Measurements from ENCODE around the gene ZNF587B. TPM values are rescaled to one million over a fixed set of nuclear protein-coding genes. Genes with fewer than 3 reads are reported as not detected.

The ZNF587B gene
- total and polyA plus RNA-seq, 2 experiments from 2014 or later: 5.1 to 10.1 TPM

GRCh38 chr19:57813919-57814504 is 16.1 kb upstream of the ZNF587B start:
- Histone ChIP-seq H3K9me3 (ENCODE audit: low read depth) (no peaks in the 10 kb centered on the region), H3K4me2 (ENCODE audit: unreplicated experiment) (peak overlapping the region; percentile 87), H3K4me1 (ENCODE audit: insufficient read depth) (peaks cover 4% of the 10 kb centered on the region; the same call in 1 of the 2 replicates), H3K27ac (peak overlapping the region; percentile 47), H3K9me2 (ENCODE audit: insufficient read depth) (no peaks in the 10 kb centered on the region), H3K79me2 (ENCODE audit: insufficient read depth) (peaks cover 72% of the 10 kb centered on the region), H3K4me3 (peak overlapping the region; percentile 93), H3K36me3 (ENCODE audit: low read depth) (no peaks in the 10 kb centered on the region), H3K9ac (peak overlapping the region; percentile 91), H4K20me1 (ENCODE audit: insufficient read depth) (no peaks in the 10 kb centered on the region), H3K27me3 (replicated peaks; ENCODE audit: insufficient read depth) (no peaks in the 10 kb centered on the region), H3F3A (ENCODE audit: insufficient read depth) (no peaks in the 10 kb centered on the region), H2AFZ (peak overlapping the region; percentile 86)
- TF ChIP-seq EZH2phosphoT487 (IDR thresholded peaks at IDR 0.05; ENCODE audit: insufficient read depth, low read depth): no peak
- TF ChIP-seq EZH2 (IDR thresholded peaks at IDR 0.05; ENCODE audit: insufficient read depth, poor library complexity, severe bottlenecking): no peak
- in situ Hi-C loops (cut with MboI): no loop called here
- peak; percentile 44 for DNase-seq
- WGBS, 2 experiments (ENCODE audit: low coverage in 1 of 2, low lambda C conversion rate in 2 of 2, missing lambda C conversion rate in 2 of 2): 27 to 29% methylated on average over 13 of the region's 13 CpGs

- H3K27ac ChIP-seq: peak within 1 kb of the TSS; percentile 47
- 2% methylated on average over 47 to 49 of the region's 50 CpGs for WGBS, 2 experiments (ENCODE audit: low coverage in 1 of 2, low lambda C conversion rate in 2 of 2, missing lambda C conversion rate in 2 of 2)
- in situ Hi-C loops (cut with MboI): no loop called here
These were observed 15.4 kb upstream of the ZNF587B start, which contains the start of gene ZNF552 for GRCh38 chr19:57814505-57815246. TSS of gene ZNF552 (minus strand) at chr19:57814913. CDS start at chr19:57814743, 170 bp downstream.

GRCh38 chr19:57815247-57816075 is 14.6 kb upstream of the ZNF587B start:
- Histone ChIP-seq H3K9me2 (ENCODE audit: insufficient read depth) (no peaks in the 10 kb centered on the region), H3K9me3 (ENCODE audit: low read depth) (no peaks in the 10 kb centered on the region), H3F3A (ENCODE audit: insufficient read depth) (no peaks in the 10 kb centered on the region), H3K4me1 (ENCODE audit: insufficient read depth) (peaks cover 5% of the 10 kb centered on the region), H3K9ac (peak overlapping the region; percentile 91; the same call in 1 of the 2 replicates), H3K4me3 (peak overlapping the region; percentile 93), H3K79me2 (ENCODE audit: insufficient read depth) (peaks cover 67% of the 10 kb centered on the region), H3K27me3 (replicated peaks; ENCODE audit: insufficient read depth) (no peaks in the 10 kb centered on the region), H3K27ac (no peak overlapping the region), H4K20me1 (ENCODE audit: insufficient read depth) (no peaks in the 10 kb centered on the region), H3K4me2 (ENCODE audit: unreplicated experiment) (peak overlapping the region; percentile 79), H2AFZ (peak overlapping the region; percentile 86), H3K36me3 (ENCODE audit: low read depth) (no peaks in the 10 kb centered on the region)
- no peak for DNase-seq
- 85% methylated on average over 17 of the region's 17 CpGs for WGBS, 2 experiments (ENCODE audit: low coverage in 1 of 2, low lambda C conversion rate in 2 of 2, missing lambda C conversion rate in 2 of 2)
- TF ChIP-seq EZH2 (IDR thresholded peaks at IDR 0.05; ENCODE audit: insufficient read depth, poor library complexity, severe bottlenecking): no peak
- in situ Hi-C loops (cut with MboI): no loop called here

More at GRCh38 chr19:57814505-57815246, 15.4 kb upstream of the ZNF587B start, which contains the start of gene ZNF552:
- peak within 1 kb of the TSS; percentile 91 for H3K9ac ChIP-seq
- no peaks in the 10 kb centered on the region for H3F3A ChIP-seq (ENCODE audit: insufficient read depth)
- no peaks in the 10 kb centered on the region for H3K9me2 ChIP-seq (ENCODE audit: insufficient read depth)
- peaks cover 67% of the 10 kb centered on the region for H3K79me2 ChIP-seq (ENCODE audit: insufficient read depth)
- H3K4me2 ChIP-seq (ENCODE audit: unreplicated experiment): peak within 1 kb of the TSS; percentile 87
- H2AFZ ChIP-seq: peak within 1 kb of the TSS; percentile 86
- no peaks in the 10 kb centered on the region for H3K9me3 ChIP-seq (ENCODE audit: low read depth)
- TF ChIP-seq EZH2 (IDR thresholded peaks at IDR 0.05; ENCODE audit: insufficient read depth, poor library complexity, severe bottlenecking): no peak
- TF ChIP-seq EZH2phosphoT487 (IDR thresholded peaks at IDR 0.05; ENCODE audit: insufficient read depth, low read depth): no peak
- H4K20me1 ChIP-seq (ENCODE audit: insufficient read depth): no peaks in the 10 kb centered on the region
- peak within 1 kb of the TSS; percentile 93 for H3K4me3 ChIP-seq
- H3K4me1 ChIP-seq (ENCODE audit: insufficient read depth): peaks cover 4% of the 10 kb centered on the region; the same call in 1 of the 2 replicates
- H3K36me3 ChIP-seq (ENCODE audit: low read depth): no peaks in the 10 kb centered on the region
- H3K27me3 ChIP-seq (replicated peaks; ENCODE audit: insufficient read depth): no peaks in the 10 kb centered on the region
- DNase-seq: peak; percentile 97

- H3K9ac ChIP-seq: no peak overlapping the region
- H3K36me3 ChIP-seq (ENCODE audit: low read depth): no peaks in the 10 kb centered on the region
- no peaks in the 10 kb centered on the region for H3K9me2 ChIP-seq (ENCODE audit: insufficient read depth)
- TF ChIP-seq EZH2 (IDR thresholded peaks at IDR 0.05; ENCODE audit: insufficient read depth, poor library complexity, severe bottlenecking) (no peak), EZH2phosphoT487 (IDR thresholded peaks at IDR 0.05; ENCODE audit: insufficient read depth, low read depth) (no peak)
- no peak overlapping the region for H3K4me3 ChIP-seq
- peaks cover 9% of the 10 kb centered on the region for H3K4me1 ChIP-seq (ENCODE audit: insufficient read depth)
- H3K27me3 ChIP-seq (replicated peaks; ENCODE audit: insufficient read depth): no peaks in the 10 kb centered on the region
- no peak for DNase-seq
- no peaks in the 10 kb centered on the region for H3F3A ChIP-seq (ENCODE audit: insufficient read depth)
- no peak overlapping the region for H2AFZ ChIP-seq
- peaks cover 69% of the 10 kb centered on the region for H3K79me2 ChIP-seq (ENCODE audit: insufficient read depth)
- 90 to 96% methylated on average over 7 of the region's 7 CpGs for WGBS, 2 experiments (ENCODE audit: low coverage in 1 of 2, low lambda C conversion rate in 2 of 2, missing lambda C conversion rate in 2 of 2)
- H3K27ac ChIP-seq: no peak overlapping the region
- H3K4me2 ChIP-seq (ENCODE audit: unreplicated experiment): no peak overlapping the region
- H3K9me3 ChIP-seq (ENCODE audit: low read depth): no peaks in the 10 kb centered on the region
- in situ Hi-C loops (cut with MboI): no loop called here
- H4K20me1 ChIP-seq (ENCODE audit: insufficient read depth): no peaks in the 10 kb centered on the region
These were observed 13.4 kb upstream of the ZNF587B start for GRCh38 chr19:57816652-57817051.

All from GM23248 (cell line).